Smooth muscle cell of the umbilical artery (primary cell): ENCODE measurements around the gene ARMCX4. TPM values are rescaled to one million over a fixed set of nuclear protein-coding genes. Genes with fewer than 3 reads are reported as not detected.

Experiments
- total RNA-seq: library from RNA; depleted of rRNA; stranded (reverse); fragments of >200 nt; gene quantifications from 2 replicates; pipeline ENCODE4 v1.2.3, GENCODE V29; 2014

The ARMCX4 gene
- 8.3 and 10.5 TPM in 2 replicates for total RNA-seq

GRCh38 chrX:101485212-101485949 is at the start of gene ARMCX4:
TSS of gene ARMCX4 (plus strand) at chrX:101485456. CDS start at chrX:101488590, 3,134 bp downstream.

Other genes starting within 250 kb of the ARMCX4 start
- gene TAF7L, start 194.1 kb upstream of the ARMCX4 start, total RNA-seq, result 0.59 and 0.65 TPM in 2 replicates
- 4.2 and 6.9 TPM in 2 replicates for gene TIMM8A, start 136.7 kb upstream of the ARMCX4 start, total RNA-seq
- gene BTK, start 99.3 kb upstream of the ARMCX4 start, total RNA-seq, result not detected in 2 replicates
- 617 and 649 TPM in 2 replicates for gene RPL36A, start 94.4 kb upstream of the ARMCX4 start, total RNA-seq
- gene GLA, start 77.5 kb upstream of the ARMCX4 start, total RNA-seq, result 28.8 and 97.4 TPM in 2 replicates
- 64.2 and 69.8 TPM in 2 replicates for gene HNRNPH2, start 77.2 kb upstream of the ARMCX4 start, total RNA-seq
- 32.0 and 46.3 TPM in 2 replicates for gene ARMCX1, start 65.1 kb downstream of the ARMCX4 start, total RNA-seq
- 29.0 and 35.9 TPM in 2 replicates for gene ARMCX6, start 132.5 kb downstream of the ARMCX4 start, total RNA-seq
- gene ARMCX3, start 137.7 kb downstream of the ARMCX4 start, total RNA-seq, result 111 and 147 TPM in 2 replicates
- 131 and 151 TPM in 2 replicates for gene ARMCX2, start 174.4 kb downstream of the ARMCX4 start, total RNA-seq